ACC112 (cell line): ENCODE measurements around the gene RFPL1.
"Not testable (repeated sequence)": the region's sequence is repeated elsewhere in the genome, so short reads cannot be mapped to it uniquely, and the experiment has no call there.

Experiments used
- H2AFZ ChIP-seq: fragments of 200-600 bp; sonication (generic); one replicate; pipeline ENCODE4 v1.6.0; 2017; ENCODE audit warnings: antibody characterized with exemption, low read length; ENCODE audit not compliant: unreplicated experiment
- H3K27ac ChIP-seq: fragments of 200-600 bp; sonication (generic); 2 replicates; pipeline ENCODE4 v1.5.1; 2014; ENCODE audit warnings: low read depth, mild to moderate bottlenecking, antibody characterized with exemption, low read length, moderate library complexity
- H3K27me3 ChIP-seq: fragments of 200-600 bp; sonication (generic); 2 replicates; pipeline ENCODE4 v1.6.1; 2014; ENCODE audit warnings: mild to moderate bottlenecking, antibody characterized with exemption, low read length, moderate library complexity, mixed read lengths; ENCODE audit not compliant: insufficient read depth
- H3K36me3 ChIP-seq: fragments of 200-600 bp; sonication (generic); 2 replicates; pipeline ENCODE4 v1.6.1; 2016; ENCODE audit warnings: mild to moderate bottlenecking, antibody characterized with exemption, low read length, moderate library complexity, mixed read lengths; ENCODE audit not compliant: insufficient read depth
- H3K4me1 ChIP-seq: fragments of 200-600 bp; sonication (generic); one replicate; pipeline ENCODE4 v1.6.1; 2016; ENCODE audit warnings: low read length, mixed read lengths; ENCODE audit not compliant: insufficient read depth, unreplicated experiment, control insufficient read depth
- H3K4me3 ChIP-seq: fragments of 200-600 bp; sonication (generic); 2 replicates; pipeline ENCODE4 v1.5.1; 2014; ENCODE audit warnings: mild to moderate bottlenecking, low read depth, low read length
- H3K79me2 ChIP-seq: fragments of 200-600 bp; sonication (generic); one replicate; pipeline ENCODE4 v1.6.0; 2016; ENCODE audit warnings: low read length; ENCODE audit not compliant: control insufficient read depth, unreplicated experiment, insufficient read depth

Gene RFPL1

DNA sequence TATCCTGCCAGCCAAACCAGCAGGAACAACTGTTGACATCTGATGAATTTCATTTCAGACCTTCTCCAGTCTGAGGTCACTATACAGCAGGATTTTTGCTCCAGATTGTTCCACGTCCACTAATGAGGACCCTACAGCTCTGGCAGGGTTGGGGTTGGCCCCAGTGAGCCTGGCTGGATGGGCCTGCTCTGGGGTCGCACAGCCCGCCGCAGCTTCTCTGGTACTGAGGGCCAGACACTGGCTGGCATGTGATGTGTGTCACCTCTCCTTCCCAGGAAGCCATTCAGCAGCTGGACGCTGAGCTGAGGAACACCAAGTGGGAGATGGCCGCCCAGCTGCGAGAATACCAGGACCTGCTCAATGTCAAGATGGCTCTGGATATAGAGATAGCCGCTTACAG is 47.1 kb downstream of the RFPL1 start:
- Histone ChIP-seq H2AFZ (no peak overlapping the region), H3K27me3 (peaks cover under 1% of the 10 kb centered on the region; the same call in 1 of the 2 replicates)

GRCh38 chr22:29487426-29487986 is 49.1 kb downstream of the RFPL1 start:
- Histone ChIP-seq H3K4me1 (no peaks in the 10 kb centered on the region), H3K27ac (no peak overlapping the region), H3K36me3 (no peaks in the 10 kb centered on the region), H3K4me3 (no peak overlapping the region), H3K27me3 (no peaks in the 10 kb centered on the region), H3K79me2 (no peaks in the 10 kb centered on the region), H2AFZ (no peak overlapping the region)

More for the DNA sequence above, 47.1 kb downstream of the RFPL1 start:
- no peak overlapping the region for H3K27ac ChIP-seq
- no peaks in the 10 kb centered on the region for H3K79me2 ChIP-seq
- H3K36me3 ChIP-seq = no peaks in the 10 kb centered on the region
- peaks cover 5% of the 10 kb centered on the region for H3K4me1 ChIP-seq
- H3K4me3 ChIP-seq = no peak overlapping the region

GRCh38 chr22:29489127-29489780 is 50.9 kb downstream of the RFPL1 start:
- H3K27ac ChIP-seq, H2AFZ ChIP-seq, H3K4me1 ChIP-seq, H3K36me3 ChIP-seq, H3K27me3 ChIP-seq, H3K79me2 ChIP-seq, H3K4me3 ChIP-seq: not testable (repeated sequence)

- Histone ChIP-seq H3K79me2 (no peaks in the 10 kb centered on the region), H3K27me3 (no peaks in the 10 kb centered on the region), H3K36me3 (no peaks in the 10 kb centered on the region), H3K27ac (no peak overlapping the region), H3K4me3 (no peak overlapping the region), H3K4me1 (no peaks in the 10 kb centered on the region), H2AFZ (no peak overlapping the region)
Measured at GRCh38 chr22:29491012-29491411, 52.6 kb downstream of the RFPL1 start.
